Fibroblast of lung (primary cell): ENCODE data around the gene KCNH2. TPM values are rescaled to one million over a fixed set of nuclear protein-coding genes. Genes with fewer than 3 reads are reported as not detected.
A peak's percentile ranks its signal among the peaks of the same experiment; 100 is the strongest.

Experiments used
- DNase-seq, 2 donors: peaks; one replicate each; pipeline versions ENCODE4 v3.0.0 to v3.0.0-alpha.2; 2010; ENCODE audit warnings: low read depth in 2 of 2
- H2AFZ ChIP-seq: 2 replicates; pipeline ENCODE4 v1.5.1; 2012; ENCODE audit warnings: low read length, control low read depth, inconsistent platforms
- H3K27ac ChIP-seq: 2 replicates; pipeline ENCODE4 v1.5.1; 2011; ENCODE audit warnings: low read length, control low read depth; ENCODE audit not compliant: insufficient read depth
- H3K27me3 ChIP-seq: 2 replicates; pipeline ENCODE4 v1.5.1; 2011; ENCODE audit warnings: mild to moderate bottlenecking, low read length; ENCODE audit not compliant: control insufficient read depth, insufficient read depth
- H3K36me3 ChIP-seq: 2 replicates; pipeline ENCODE4 v1.5.1; 2011; ENCODE audit warnings: low read length; ENCODE audit not compliant: control insufficient read depth, insufficient read depth
- H3K4me1 ChIP-seq: 2 replicates; pipeline ENCODE4 v1.5.1; 2011; ENCODE audit warnings: low read length; ENCODE audit not compliant: control insufficient read depth, insufficient read depth; ENCODE audit errors: extremely low read depth
- H3K4me2 ChIP-seq: 2 replicates; pipeline ENCODE4 v1.5.1; 2011; ENCODE audit warnings: low read length, control low read depth; ENCODE audit not compliant: insufficient read depth; ENCODE audit errors: extremely low read depth
- H3K4me3 ChIP-seq, 4 experiments: fragments of 200-600 bp in 1 of 4; sonication (generic) in 1 of 4; replicated peaks in 1 of 4; 2 replicates each; pipeline ENCODE4 v1.5.1; 2011 to 2016; ENCODE audit warnings: low read length in 4 of 4, low read depth in 3 of 4, mild to moderate bottlenecking in 3 of 4, control low read depth in 2 of 4, inconsistent platforms in 1 of 4, mixed read lengths in 1 of 4; ENCODE audit not compliant: insufficient read depth in 1 of 4; ENCODE audit errors: control extremely low read depth in 1 of 4
- H3K79me2 ChIP-seq: 2 replicates; pipeline ENCODE4 v1.5.1; 2012; ENCODE audit warnings: mild to moderate bottlenecking, low read length, inconsistent platforms; ENCODE audit not compliant: control insufficient read depth, insufficient read depth
- H3K9ac ChIP-seq: 2 replicates; pipeline ENCODE4 v1.5.1; 2011; ENCODE audit warnings: mild to moderate bottlenecking, low read length, control low read depth; ENCODE audit not compliant: insufficient read depth
- H3K9me3 ChIP-seq: 2 replicates; pipeline ENCODE4 v1.5.1; 2012; ENCODE audit warnings: low read depth, low read length; ENCODE audit not compliant: control insufficient read depth, insufficient read depth
- H4K20me1 ChIP-seq: 2 replicates; pipeline ENCODE4 v1.5.1; 2011; ENCODE audit warnings: low read length; ENCODE audit not compliant: control insufficient read depth, insufficient read depth; ENCODE audit errors: extremely low read depth
- CTCF ChIP-seq, 2 donors: IDR thresholded peaks in 1 of 2; conservative IDR thresholded peaks in 1 of 2; 1 replicate in 1 of 2; 2 replicates in 1 of 2; pipeline ENCODE4 v1.5.1; 2011 to 2012; ENCODE audit warnings: low read length in 2 of 2, control low read depth in 1 of 2, inconsistent platforms in 1 of 2, low read depth in 1 of 2, mild to moderate bottlenecking in 1 of 2
- EZH2 ChIP-seq: IDR thresholded peaks from 2 replicates; pipeline ENCODE4 v1.5.1; 2012; ENCODE audit warnings: low read length, control low read depth, mild to moderate bottlenecking; ENCODE audit errors: missing control alignments
- polyA plus RNA-seq, 2 donors: library from polyadenylated mRNA; depleted of rRNA in 1 of 2; stranded (reverse) in 1 of 2; unstranded in 1 of 2; fragments of >200 nt; gene quantifications; 2 replicates each; pipeline ENCODE4 v1.2.1, GENCODE V29; 2011 to 2012; ENCODE audit warnings: missing spikeins in 1 of 2
- total RNA-seq: library from RNA; depleted of rRNA; stranded (reverse); fragments of >200 nt; gene quantifications from 2 replicates; pipeline ENCODE4 v1.2.1, GENCODE V29; 2014

KCNH2 gene
- total and polyA plus RNA-seq, 2 donors (not counting 1 experiment from before 2014, with no cell fraction given) = 0.15 to 6.1 TPM

- H3K4me3 ChIP-seq = no peak overlapping the region
Observed at GRCh38 chr7:151017953-151018420, 39.9 kb upstream of the KCNH2 start.

GRCh38 chr7:151017370-151017952 lies 39.3 kb upstream of the KCNH2 start:
- peaks cover 38% of the 10 kb centered on the region for H3K27me3 ChIP-seq
- TF ChIP-seq EZH2 (no peak), CTCF (conservative IDR thresholded peaks at IDR 0.05 in 1 of 2, IDR thresholded peaks at IDR 0.05 in 1 of 2; ENCODE audit: low read depth in 1 of 2, low read length in 2 of 2) (no peak)
- no peaks in the 10 kb centered on the region for H4K20me1 ChIP-seq
- H3K4me1 ChIP-seq = peaks cover 4% of the 10 kb centered on the region
- H3K27ac ChIP-seq = no peak overlapping the region
- H3K79me2 ChIP-seq = no peaks in the 10 kb centered on the region
- no peak for DNase-seq
- no peak overlapping the region for H3K4me2 ChIP-seq
- H3K4me3 ChIP-seq = no peak overlapping the region
- H3K9me3 ChIP-seq = no peaks in the 10 kb centered on the region
- no peak overlapping the region for H3K9ac ChIP-seq
- no peaks in the 10 kb centered on the region for H3K36me3 ChIP-seq
- no peak overlapping the region for H2AFZ ChIP-seq

More at GRCh38 chr7:151017953-151018420, 39.9 kb upstream of the KCNH2 start:
- Histone ChIP-seq H3K27ac (no peak overlapping the region), H3K27me3 (peaks cover 36% of the 10 kb centered on the region), H3K79me2 (no peaks in the 10 kb centered on the region), H3K9ac (peak overlapping the region; percentile 37), H3K9me3 (no peaks in the 10 kb centered on the region), H3K4me1 (peaks cover 4% of the 10 kb centered on the region), H3K4me2 (peak overlapping the region; percentile 40), H2AFZ (no peak overlapping the region), H4K20me1 (no peaks in the 10 kb centered on the region), H3K36me3 (no peaks in the 10 kb centered on the region)
- TF ChIP-seq CTCF (conservative IDR thresholded peaks at IDR 0.05 in 1 of 2, IDR thresholded peaks at IDR 0.05 in 1 of 2; ENCODE audit: low read depth in 1 of 2, low read length in 2 of 2) (peak; percentile 74 to 81), EZH2 (no peak)
- peak; percentile 31 to 32 for DNase-seq

GRCh38 chr7:151016942-151017341 lies 38.8 kb upstream of the KCNH2 start:
- Histone ChIP-seq H3K27me3 (peaks cover 36% of the 10 kb centered on the region), H3K4me1 (peaks cover 4% of the 10 kb centered on the region), H3K9me3 (no peaks in the 10 kb centered on the region), H3K79me2 (no peaks in the 10 kb centered on the region), H4K20me1 (no peaks in the 10 kb centered on the region), H3K27ac (no peak overlapping the region), H3K4me3 (no peak overlapping the region), H2AFZ (no peak overlapping the region), H3K36me3 (no peaks in the 10 kb centered on the region), H3K4me2 (no peak overlapping the region), H3K9ac (no peak overlapping the region)
- DNase-seq = no peak
- TF ChIP-seq EZH2 = no peak
